GM23248 (cell line): ENCODE measurements around the gene LRRC66.

Experiments
- EZH2 ChIP-seq: fragments of 200-600 bp; sonication (generic); IDR thresholded peaks from 2 replicates; pipeline ENCODE4 v1.6.1; 2018; ENCODE audit warnings: antibody characterized with exemption, mild to moderate bottlenecking; ENCODE audit not compliant: insufficient read depth, poor library complexity, severe bottlenecking
- EZH2phosphoT487 ChIP-seq: fragments of 200-600 bp; sonication (generic); IDR thresholded peaks from 2 replicates; pipeline ENCODE4 v1.6.1; 2018; ENCODE audit warnings: antibody characterized with exemption, moderate library complexity, mild to moderate bottlenecking, low read depth; ENCODE audit not compliant: insufficient read depth

DNA sequence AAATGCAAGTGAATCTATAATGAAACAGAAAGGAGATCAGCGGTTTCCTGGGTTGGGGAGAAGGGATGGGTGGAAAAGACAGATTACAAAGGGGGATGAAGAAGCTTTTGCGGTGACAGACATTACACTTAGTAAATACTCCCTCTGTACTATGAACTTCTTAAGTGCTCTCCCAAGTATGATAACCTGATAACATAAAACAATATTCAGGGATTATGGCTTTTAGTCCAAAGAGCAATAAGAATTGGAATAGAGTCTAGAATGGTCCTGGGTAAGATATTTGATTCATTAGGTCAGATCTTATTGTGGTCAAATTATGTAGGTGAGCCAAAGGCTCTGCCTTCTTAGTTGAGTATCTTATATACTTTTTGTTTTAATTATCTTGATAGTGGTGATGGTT is 9.2 kb downstream of the LRRC66 start:
- TF ChIP-seq EZH2phosphoT487 (no peak), EZH2 (no peak)
